PC-3 (cell line): ENCODE measurements around the gene ORM2.

Source experiments
- EZH2 ChIP-seq: fragments of 300-600 bp; sonication (generic); IDR thresholded peaks from one replicate; pipeline ENCODE4 v1.6.1; 2017; ENCODE audit warnings: antibody characterized with exemption, mild to moderate bottlenecking, low read length; ENCODE audit not compliant: unreplicated experiment
- EZH2phosphoT487 ChIP-seq: fragments of 300-600 bp; sonication (generic); IDR thresholded peaks from 2 replicates; pipeline ENCODE4 v1.6.1; 2018; ENCODE audit warnings: mild to moderate bottlenecking, antibody characterized with exemption, low read length, borderline replicate concordance
- TF ChIP-seq, protein P1 (sequence below): fragments of 300-600 bp; sonication (generic); conservative IDR thresholded peaks from 2 replicates; pipeline ENCODE4 v1.5.1; 2017; ENCODE audit warnings: antibody characterized with exemption, low read depth, mild to moderate bottlenecking, low read length

DNA sequence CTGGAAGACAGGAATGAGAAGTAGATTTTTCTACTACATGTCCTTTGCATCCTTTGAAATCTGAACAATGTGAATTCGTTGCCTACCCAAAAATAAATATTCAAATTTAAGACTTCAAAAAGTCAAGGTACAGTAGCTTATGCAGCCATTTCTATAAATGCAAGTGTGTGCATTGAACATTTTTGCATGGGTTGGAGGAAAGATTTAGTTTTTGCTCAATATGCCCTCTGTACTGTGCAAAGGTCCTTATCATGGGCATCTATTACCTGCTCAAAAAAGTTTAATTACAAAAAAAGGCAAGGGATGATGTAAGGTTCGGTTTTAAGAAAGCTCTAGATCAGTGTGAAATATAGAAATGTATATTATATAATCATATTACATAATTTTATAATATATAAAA, 35.5 kb downstream of the ORM2 start:
- TF ChIP-seq, protein P1, sequence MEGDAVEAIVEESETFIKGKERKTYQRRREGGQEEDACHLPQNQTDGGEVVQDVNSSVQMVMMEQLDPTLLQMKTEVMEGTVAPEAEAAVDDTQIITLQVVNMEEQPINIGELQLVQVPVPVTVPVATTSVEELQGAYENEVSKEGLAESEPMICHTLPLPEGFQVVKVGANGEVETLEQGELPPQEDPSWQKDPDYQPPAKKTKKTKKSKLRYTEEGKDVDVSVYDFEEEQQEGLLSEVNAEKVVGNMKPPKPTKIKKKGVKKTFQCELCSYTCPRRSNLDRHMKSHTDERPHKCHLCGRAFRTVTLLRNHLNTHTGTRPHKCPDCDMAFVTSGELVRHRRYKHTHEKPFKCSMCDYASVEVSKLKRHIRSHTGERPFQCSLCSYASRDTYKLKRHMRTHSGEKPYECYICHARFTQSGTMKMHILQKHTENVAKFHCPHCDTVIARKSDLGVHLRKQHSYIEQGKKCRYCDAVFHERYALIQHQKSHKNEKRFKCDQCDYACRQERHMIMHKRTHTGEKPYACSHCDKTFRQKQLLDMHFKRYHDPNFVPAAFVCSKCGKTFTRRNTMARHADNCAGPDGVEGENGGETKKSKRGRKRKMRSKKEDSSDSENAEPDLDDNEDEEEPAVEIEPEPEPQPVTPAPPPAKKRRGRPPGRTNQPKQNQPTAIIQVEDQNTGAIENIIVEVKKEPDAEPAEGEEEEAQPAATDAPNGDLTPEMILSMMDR = no peak
- TF ChIP-seq EZH2phosphoT487 (no peak), EZH2 (no peak)
